NB4 (cell line): ENCODE results near the gene CMTM1.

Source experiments
- MAX ChIP-seq: IDR thresholded peaks from 2 replicates; pipeline ENCODE4 v1.6.1; 2011; ENCODE audit warnings: low read depth, low read length
- MYC ChIP-seq: IDR thresholded peaks from 2 replicates; pipeline ENCODE4 v1.6.1; 2011; ENCODE audit warnings: low read depth, low read length
- POLR2A ChIP-seq: IDR thresholded peaks from 2 replicates; pipeline ENCODE4 v1.6.1; 2011; ENCODE audit warnings: mild to moderate bottlenecking; ENCODE audit not compliant: insufficient read length; ENCODE audit errors: extremely low read depth
- TF ChIP-seq, protein P1 (sequence below): IDR thresholded peaks from one replicate; pipeline ENCODE4 v1.5.1; 2012; ENCODE audit warnings: low read depth, low read length

GRCh38 chr16:66609139-66609510 lies 42.9 kb downstream of the CMTM1 start:
- TF ChIP-seq, protein P1, sequence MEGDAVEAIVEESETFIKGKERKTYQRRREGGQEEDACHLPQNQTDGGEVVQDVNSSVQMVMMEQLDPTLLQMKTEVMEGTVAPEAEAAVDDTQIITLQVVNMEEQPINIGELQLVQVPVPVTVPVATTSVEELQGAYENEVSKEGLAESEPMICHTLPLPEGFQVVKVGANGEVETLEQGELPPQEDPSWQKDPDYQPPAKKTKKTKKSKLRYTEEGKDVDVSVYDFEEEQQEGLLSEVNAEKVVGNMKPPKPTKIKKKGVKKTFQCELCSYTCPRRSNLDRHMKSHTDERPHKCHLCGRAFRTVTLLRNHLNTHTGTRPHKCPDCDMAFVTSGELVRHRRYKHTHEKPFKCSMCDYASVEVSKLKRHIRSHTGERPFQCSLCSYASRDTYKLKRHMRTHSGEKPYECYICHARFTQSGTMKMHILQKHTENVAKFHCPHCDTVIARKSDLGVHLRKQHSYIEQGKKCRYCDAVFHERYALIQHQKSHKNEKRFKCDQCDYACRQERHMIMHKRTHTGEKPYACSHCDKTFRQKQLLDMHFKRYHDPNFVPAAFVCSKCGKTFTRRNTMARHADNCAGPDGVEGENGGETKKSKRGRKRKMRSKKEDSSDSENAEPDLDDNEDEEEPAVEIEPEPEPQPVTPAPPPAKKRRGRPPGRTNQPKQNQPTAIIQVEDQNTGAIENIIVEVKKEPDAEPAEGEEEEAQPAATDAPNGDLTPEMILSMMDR, result no peak
- no peak for TF ChIP-seq POLR2A
- TF ChIP-seq MYC, result no peak
- TF ChIP-seq MAX, result no peak
